Adipocyte (in vitro differentiated cells): ENCODE measurements around the gene SAA2.
A peak's percentile ranks its signal among the peaks of the same experiment; 100 is the strongest.
"Not testable (repeated sequence)": the region's sequence is repeated elsewhere in the genome, so short reads cannot be mapped to it uniquely, and the experiment has no call there.

Experiments
- DNase-seq: peaks from one replicate; pipeline ENCODE4 v3.0.0-alpha.2; 2015; ENCODE audit warnings: low read depth
- H3K27me3 ChIP-seq: replicated peaks from 2 replicates; pipeline ENCODE4 v1.7.0; 2013; ENCODE audit warnings: mild to moderate bottlenecking, low read length, moderate library complexity; ENCODE audit not compliant: control insufficient read depth, insufficient read depth
- H3K36me3 ChIP-seq: 2 replicates; pipeline ENCODE4 v1.7.0; 2013; ENCODE audit warnings: low read length, mild to moderate bottlenecking, moderate library complexity; ENCODE audit not compliant: control insufficient read depth, insufficient read depth, severe bottlenecking
- H3K4me1 ChIP-seq: 2 replicates; pipeline ENCODE4 v1.7.0; 2013; ENCODE audit warnings: mild to moderate bottlenecking, low read length, moderate library complexity; ENCODE audit not compliant: control insufficient read depth, insufficient read depth
- H3K4me3 ChIP-seq: 2 replicates; pipeline ENCODE4 v1.7.0; 2013; ENCODE audit warnings: mild to moderate bottlenecking, low read length, moderate library complexity
- H3K9ac ChIP-seq: 2 replicates; pipeline ENCODE4 v1.7.0; 2013; ENCODE audit warnings: mild to moderate bottlenecking, low read length, moderate library complexity
- H3K9me3 ChIP-seq: 2 replicates; pipeline ENCODE4 v1.7.0; 2013; ENCODE audit warnings: mild to moderate bottlenecking, low read length, moderate library complexity; ENCODE audit not compliant: control insufficient read depth

SAA2 gene

DNA sequence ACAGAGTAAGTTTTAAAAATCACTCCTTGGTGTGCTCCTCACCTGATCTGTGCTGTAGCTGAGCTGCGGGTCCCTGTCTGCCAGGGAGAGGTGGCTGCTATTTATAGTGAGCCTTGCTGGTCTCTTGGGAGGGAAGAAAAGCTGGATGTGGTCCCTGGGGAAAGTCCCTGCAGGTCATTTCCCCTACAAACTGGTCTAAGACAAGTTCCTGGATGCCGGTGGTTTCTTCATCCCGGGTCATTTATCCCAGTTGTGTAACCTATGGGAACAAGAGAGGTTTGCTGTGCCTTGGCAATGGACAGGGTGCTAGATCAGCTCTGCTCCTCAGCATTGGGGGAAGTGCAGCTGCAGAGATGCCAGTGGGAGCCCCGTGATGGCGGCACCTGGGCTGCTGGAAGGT lies at the start of gene SAA2:
TSS of gene SAA2 (minus strand) at position 108 of the 400 bp plus-strand sequence. CDS start 657 bp downstream, outside the sequence.
- Histone ChIP-seq H3K9me3 (no peaks in the 10 kb centered on the region), H3K9ac (no peak within 1 kb of the TSS), H3K4me3 (no peak within 1 kb of the TSS), H3K36me3 (no peaks in the 10 kb centered on the region), H3K4me1 (peaks cover 31% of the 10 kb centered on the region), H3K27me3 (no peaks in the 10 kb centered on the region)
- DNase-seq, result no peak

DNA sequence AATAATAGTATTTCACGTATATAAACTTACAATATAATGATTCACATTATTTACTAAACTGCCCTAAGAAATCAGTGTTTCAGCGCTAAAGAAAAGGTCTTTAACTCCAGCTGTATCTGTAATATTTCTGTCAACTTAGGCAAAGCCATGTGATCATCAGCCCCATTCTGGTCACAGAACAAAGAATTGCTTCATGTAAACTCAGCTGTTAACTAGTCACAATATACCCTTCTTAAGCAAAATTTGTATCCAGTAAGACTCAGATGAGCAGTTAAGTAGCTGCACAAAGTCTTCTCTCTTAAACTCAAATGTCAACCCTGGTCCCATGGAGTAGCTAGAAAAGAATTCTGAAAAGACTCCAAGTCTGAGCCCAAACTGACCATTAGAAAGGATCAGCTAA lies 46.8 kb upstream of the SAA2 start:
- no peak for DNase-seq

DNA sequence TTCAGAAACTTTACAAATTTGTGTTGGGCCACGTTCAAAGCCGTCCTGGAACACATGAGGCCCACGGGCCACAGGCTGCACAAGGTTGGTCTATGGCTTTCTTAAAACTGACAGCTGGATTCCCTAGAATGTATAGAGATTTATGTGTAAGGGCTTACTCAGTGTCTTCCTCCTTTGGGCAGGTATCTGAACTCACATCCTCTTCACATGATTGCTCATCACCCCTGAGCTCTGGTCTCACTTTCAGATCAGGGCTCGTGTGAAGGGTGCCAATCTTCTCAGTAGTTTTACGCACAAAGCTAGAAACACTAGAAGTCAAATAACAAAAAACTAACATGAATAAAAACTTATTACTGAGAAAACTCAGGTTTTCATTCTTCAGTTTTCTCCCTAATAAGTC lies 46.4 kb upstream of the SAA2 start:
- Histone ChIP-seq H3K4me3 (no peak overlapping the region), H3K27me3 (no peaks in the 10 kb centered on the region), H3K9ac (no peak overlapping the region), H3K4me1 (no peaks in the 10 kb centered on the region), H3K9me3 (no peaks in the 10 kb centered on the region), H3K36me3 (peaks cover 96% of the 10 kb centered on the region)
- no peak for DNase-seq

More for the DNA sequence above, 46.8 kb upstream of the SAA2 start:
- H3K4me1 ChIP-seq, result no peaks in the 10 kb centered on the region
- H3K36me3 ChIP-seq, result peaks cover 96% of the 10 kb centered on the region
- no peaks in the 10 kb centered on the region for H3K27me3 ChIP-seq
- no peak overlapping the region for H3K9ac ChIP-seq
- no peaks in the 10 kb centered on the region for H3K9me3 ChIP-seq
- H3K4me3 ChIP-seq, result no peak overlapping the region

DNA sequence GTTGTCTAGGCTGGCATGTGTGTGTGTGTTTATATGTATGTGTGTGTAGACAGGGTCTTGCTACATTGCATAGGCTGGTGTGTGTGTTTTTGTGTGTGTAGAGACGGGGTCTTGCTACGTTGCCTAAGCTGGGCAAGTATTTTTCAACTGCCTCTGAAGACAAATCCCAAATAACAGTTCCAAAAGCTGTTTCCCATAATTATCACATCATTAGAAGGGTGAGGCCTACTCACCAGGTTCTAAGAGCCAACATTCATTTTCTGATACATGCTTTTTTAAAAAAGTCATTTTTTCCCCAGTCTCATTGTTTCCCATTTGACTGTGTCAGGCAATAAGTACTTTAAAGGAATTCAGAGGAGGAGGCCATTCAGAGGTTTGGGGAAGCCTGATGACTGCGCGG lies 40.4 kb upstream of the SAA2 start:
- Histone ChIP-seq H3K27me3 (no peaks in the 10 kb centered on the region), H3K4me3 (no peak overlapping the region), H3K36me3 (peaks cover 98% of the 10 kb centered on the region), H3K9ac (no peak overlapping the region), H3K9me3 (no peaks in the 10 kb centered on the region), H3K4me1 (no peaks in the 10 kb centered on the region)
- DNase-seq, result no peak

DNA sequence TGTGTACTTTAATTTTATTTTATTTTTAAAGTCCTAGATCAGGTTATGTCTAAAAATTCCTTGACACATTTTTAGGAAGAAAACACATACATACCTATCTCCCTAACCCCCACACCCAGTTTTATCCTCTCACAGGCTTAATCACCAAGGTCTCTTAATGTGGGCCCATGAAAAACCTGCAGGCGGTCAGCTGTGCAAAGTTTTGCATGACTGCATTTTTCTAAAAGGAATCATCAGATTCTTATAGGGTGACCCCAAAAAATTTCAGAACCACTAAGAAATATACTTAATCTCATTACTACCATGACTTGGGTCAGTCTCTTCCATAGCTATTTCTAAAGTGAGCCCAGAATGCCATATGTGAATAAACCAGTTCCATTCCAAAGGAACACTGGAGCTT lies 37.4 kb upstream of the SAA2 start:
- Histone ChIP-seq H3K27me3 (no peaks in the 10 kb centered on the region), H3K4me1 (no peaks in the 10 kb centered on the region), H3K9me3 (no peaks in the 10 kb centered on the region), H3K36me3 (peaks cover 94% of the 10 kb centered on the region), H3K4me3 (no peak overlapping the region), H3K9ac (no peak overlapping the region)
- no peak for DNase-seq

DNA sequence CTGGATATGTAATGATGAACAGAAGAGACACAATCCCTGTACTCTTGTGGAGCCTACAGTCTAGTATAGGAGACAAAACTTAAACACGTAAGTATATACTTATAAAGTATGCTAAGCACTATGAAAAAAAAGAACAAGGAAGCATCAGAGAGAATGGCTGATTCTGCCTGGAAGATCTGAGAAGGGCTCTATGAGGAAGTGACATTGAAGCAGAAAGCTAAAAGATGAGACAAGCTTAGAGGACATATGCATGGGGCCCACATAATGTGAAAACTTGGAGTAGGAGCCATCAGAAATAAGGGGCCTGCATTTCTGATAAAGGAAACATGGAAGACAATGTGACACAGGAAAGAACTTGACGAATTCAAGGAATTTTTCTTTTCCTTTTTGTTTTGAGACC lies 34.2 kb upstream of the SAA2 start:
- Histone ChIP-seq H3K4me1 (peaks cover 10% of the 10 kb centered on the region), H3K36me3 (peaks cover 89% of the 10 kb centered on the region), H3K27me3 (no peaks in the 10 kb centered on the region), H3K9ac (no peak overlapping the region), H3K9me3 (no peaks in the 10 kb centered on the region), H3K4me3 (no peak overlapping the region)
- no peak for DNase-seq

DNA sequence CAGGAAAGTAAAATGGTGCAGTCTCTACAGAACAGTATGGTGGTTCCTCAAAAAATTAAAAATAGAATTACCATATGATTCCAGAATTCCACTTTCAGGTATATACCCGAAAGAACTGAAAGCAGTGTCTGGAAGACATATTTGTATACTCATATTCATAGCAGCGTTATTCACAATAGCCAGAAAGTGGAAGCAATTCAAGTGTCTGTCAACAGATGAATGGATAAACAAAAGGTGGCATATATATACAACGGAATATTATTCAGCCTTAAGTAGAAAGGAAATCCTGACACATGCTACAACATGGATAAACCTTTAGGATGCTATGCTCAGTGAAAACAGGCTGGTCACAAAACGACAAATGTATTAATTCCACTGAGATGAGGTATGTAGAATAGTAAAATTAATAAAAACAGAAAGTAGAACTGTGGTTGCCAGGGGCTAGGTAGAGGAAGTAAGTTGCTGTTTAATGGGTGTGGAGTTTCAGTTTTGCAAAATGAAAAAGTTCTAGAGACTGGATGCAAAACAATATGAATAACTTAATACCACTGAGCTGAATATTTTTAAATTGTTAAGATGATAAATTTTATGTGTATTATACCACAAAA lies 32.1 kb upstream of the SAA2 start:
- H3K27me3 ChIP-seq, result no peaks in the 10 kb centered on the region
- no peaks in the 10 kb centered on the region for H3K9me3 ChIP-seq
- no peak overlapping the region for H3K9ac ChIP-seq
- H3K4me1 ChIP-seq, result peaks cover 14% of the 10 kb centered on the region
- H3K36me3 ChIP-seq, result peaks cover 68% of the 10 kb centered on the region
- no peak overlapping the region for H3K4me3 ChIP-seq
- DNase-seq, result no peak

DNA sequence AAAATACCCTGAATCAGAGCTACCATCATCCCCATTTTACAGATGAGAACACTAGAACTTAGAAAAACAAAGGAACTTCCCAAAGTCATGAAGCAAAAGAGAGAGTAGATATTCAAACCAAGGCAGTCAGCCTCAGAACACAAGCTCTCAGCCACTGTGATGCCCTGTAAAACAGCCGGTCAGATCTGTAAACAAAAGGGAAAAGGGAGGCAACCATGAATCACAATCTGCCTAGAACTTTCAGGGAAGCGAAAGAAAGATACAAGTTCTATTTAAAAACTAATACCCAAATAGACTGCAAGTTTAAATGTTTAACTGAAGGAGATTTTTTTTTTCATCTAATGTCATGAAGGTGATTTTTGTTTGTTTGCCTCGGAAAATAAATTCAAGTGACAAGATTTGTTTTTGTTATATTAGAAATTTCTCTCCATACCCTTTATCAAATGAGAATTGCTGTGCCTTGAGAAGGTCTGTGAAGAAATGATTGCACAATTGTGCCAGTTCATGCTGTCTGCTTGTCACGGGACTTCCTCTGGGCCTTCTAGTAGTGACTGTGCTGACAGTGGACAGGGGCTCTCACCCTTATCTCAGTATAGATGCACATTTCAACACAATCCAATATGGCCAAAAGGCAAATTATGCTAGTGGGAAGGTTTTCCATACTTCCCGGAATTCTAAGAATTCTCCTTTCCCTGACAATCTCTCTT lies 29.2 kb upstream of the SAA2 start:
- peaks cover 14% of the 10 kb centered on the region for H3K4me1 ChIP-seq
- H3K9ac ChIP-seq, result peak overlapping the region; percentile 20
- peaks cover 40% of the 10 kb centered on the region for H3K36me3 ChIP-seq
- no peaks in the 10 kb centered on the region for H3K27me3 ChIP-seq
- no peak for DNase-seq
- no peaks in the 10 kb centered on the region for H3K9me3 ChIP-seq
- H3K4me3 ChIP-seq, result no peak overlapping the region

DNA sequence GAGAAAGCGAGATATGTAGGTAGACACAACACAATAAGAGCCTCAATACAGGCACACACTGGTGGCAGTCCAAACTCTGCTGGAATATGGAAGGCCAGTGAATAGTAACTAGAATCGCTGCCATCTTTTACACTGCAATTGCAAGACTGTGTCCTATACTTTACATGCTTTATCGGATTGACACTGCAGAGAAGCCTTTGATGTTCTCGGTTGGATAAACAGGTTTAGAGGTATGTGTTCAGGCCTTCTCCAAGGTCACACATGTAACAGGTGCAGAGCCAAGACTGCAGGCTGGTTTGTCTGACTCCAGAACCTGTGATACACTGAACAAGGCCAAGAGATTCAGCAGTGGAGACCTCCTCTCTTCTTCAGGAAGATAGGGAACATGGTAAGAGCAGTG lies 22.7 kb upstream of the SAA2 start:
- Histone ChIP-seq H3K4me1 (peaks cover 6% of the 10 kb centered on the region), H3K9ac (no peak overlapping the region), H3K27me3 (no peaks in the 10 kb centered on the region), H3K36me3 (no peaks in the 10 kb centered on the region), H3K4me3 (no peak overlapping the region), H3K9me3 (no peaks in the 10 kb centered on the region)
- DNase-seq, result no peak

DNA sequence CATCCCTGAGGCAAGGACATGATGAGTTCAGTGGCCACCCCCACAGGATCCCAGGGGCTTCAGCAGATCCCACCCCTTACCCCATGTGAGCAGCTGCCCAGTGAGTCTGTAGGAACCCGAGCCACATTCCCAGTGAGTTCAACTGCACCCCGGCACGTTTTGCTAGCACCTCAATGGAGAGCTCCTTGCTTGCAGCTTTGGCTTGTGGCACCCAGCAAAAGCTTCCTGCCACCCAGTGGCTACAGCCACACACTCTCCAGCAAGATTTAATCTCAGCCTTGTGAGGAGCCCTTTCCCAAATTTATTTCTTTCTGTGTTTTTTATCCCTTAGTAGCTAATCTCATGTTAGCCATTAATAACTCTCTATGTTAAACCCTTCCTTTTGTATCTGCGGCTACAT lies 21.6 kb upstream of the SAA2 start:
- H3K4me3 ChIP-seq, result no peak overlapping the region
- DNase-seq, result no peak
- H3K27me3 ChIP-seq, result no peaks in the 10 kb centered on the region
- no peaks in the 10 kb centered on the region for H3K9me3 ChIP-seq
- H3K4me1 ChIP-seq, result peaks cover 16% of the 10 kb centered on the region
- H3K36me3 ChIP-seq, result no peaks in the 10 kb centered on the region
- no peak overlapping the region for H3K9ac ChIP-seq

DNA sequence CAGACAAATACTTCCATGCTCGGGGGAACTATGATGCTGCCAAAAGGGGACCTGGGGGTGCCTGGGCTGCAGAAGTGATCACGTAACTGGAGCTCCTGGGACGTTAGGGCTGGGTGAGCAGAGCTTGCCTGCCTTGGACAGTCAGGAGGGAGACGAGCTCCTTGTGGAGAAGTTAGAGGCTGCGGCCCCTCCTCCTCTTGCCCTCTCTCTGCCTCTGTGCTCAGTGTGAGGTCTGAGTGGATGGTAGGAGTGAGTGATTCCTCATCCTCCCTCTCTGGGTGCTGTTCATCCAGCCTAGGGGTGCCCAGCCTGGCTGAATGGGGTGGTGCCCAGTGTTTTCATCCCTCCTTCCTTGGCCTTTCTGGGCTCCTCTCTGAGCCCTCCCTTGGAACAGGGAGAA lies 20.8 kb upstream of the SAA2 start:
- H3K36me3 ChIP-seq, DNase-seq, H3K27me3 ChIP-seq, H3K4me3 ChIP-seq, H3K9me3 ChIP-seq, H3K9ac ChIP-seq: not testable (repeated sequence)
- H3K4me1 ChIP-seq, result peaks cover 20% of the 10 kb centered on the region
